CD14-positive monocyte (primary cell): ENCODE measurements around the gene MARCHF3. TPM values are rescaled to one million over a fixed set of nuclear protein-coding genes. Genes with fewer than 3 reads are reported as not detected.
"Not testable (repeated sequence)": the region's sequence is repeated elsewhere in the genome, so short reads cannot be mapped to it uniquely, and the experiment has no call there.

Experiments used
- DNase-seq, 3 donors: peaks; one replicate each; pipeline ENCODE4 v3.0.0-alpha.2; 2011 to 2022
- H2AFZ ChIP-seq: 2 replicates; pipeline ENCODE4 v1.6.0; 2012; ENCODE audit warnings: mild to moderate bottlenecking, low read depth, low read length, inconsistent platforms; ENCODE audit not compliant: insufficient read depth, poor library complexity, severe bottlenecking
- H3K27ac ChIP-seq, 2 donors: 1 replicate in 1 of 2; 2 replicates in 1 of 2; pipeline ENCODE4 v1.5.1; 2012 to 2013; ENCODE audit warnings: low read length in 2 of 2, control low read depth in 1 of 2, inconsistent platforms in 1 of 2, low read depth in 1 of 2, mild to moderate bottlenecking in 1 of 2
- H3K27me3 ChIP-seq, 2 donors: one replicate each; pipeline versions ENCODE4 v1.6.0 to v1.6.1; 2011 to 2013; ENCODE audit warnings: low read length in 2 of 2; ENCODE audit not compliant: control insufficient read depth in 2 of 2, insufficient read depth in 2 of 2
- H3K36me3 ChIP-seq, 2 donors: replicated peaks in 1 of 2; 1 replicate in 1 of 2; 2 replicates in 1 of 2; pipeline versions ENCODE4 v1.5.1 to v1.6.1; 2012 to 2013; ENCODE audit warnings: low read length in 2 of 2, control low read depth in 1 of 2, inconsistent platforms in 1 of 2, mild to moderate bottlenecking in 1 of 2; ENCODE audit not compliant: insufficient read depth in 2 of 2, control insufficient read depth in 1 of 2
- H3K4me1 ChIP-seq, 2 donors: 1 replicate in 1 of 2; 2 replicates in 1 of 2; pipeline versions ENCODE4 v1.5.1 to v1.6.1; 2012 to 2013; ENCODE audit warnings: low read length in 2 of 2, control low read depth in 1 of 2, inconsistent platforms in 1 of 2, mild to moderate bottlenecking in 1 of 2, moderate library complexity in 1 of 2; ENCODE audit not compliant: insufficient read depth in 2 of 2, control insufficient read depth in 1 of 2
- H3K4me2 ChIP-seq: replicated peaks from 2 replicates; pipeline ENCODE3; 2012; ENCODE audit warnings: low read length, moderate library complexity, mild to moderate bottlenecking; ENCODE audit not compliant: poor library complexity, severe bottlenecking; ENCODE audit errors: extremely low read depth
- H3K4me3 ChIP-seq, 3 experiments: fragments of 200-600 bp in 1 of 3; sonication (generic) in 1 of 3; replicated peaks in 1 of 3; 1 replicate in 2 of 3; 2 replicates in 1 of 3; pipeline ENCODE4 v1.5.1; 2011 to 2013; ENCODE audit warnings: low read length in 3 of 3, mild to moderate bottlenecking in 3 of 3, control low read depth in 2 of 3, low read depth in 2 of 3, inconsistent platforms in 1 of 3, moderate library complexity in 1 of 3
- H3K79me2 ChIP-seq: 2 replicates; pipeline ENCODE4 v1.6.0; 2012; ENCODE audit warnings: mild to moderate bottlenecking, control low read depth, inconsistent platforms, low read length, moderate library complexity; ENCODE audit not compliant: insufficient read depth
- H3K9ac ChIP-seq: 2 replicates; pipeline ENCODE4 v1.6.0; 2017; ENCODE audit warnings: low read length, mild to moderate bottlenecking; ENCODE audit not compliant: insufficient read depth, poor library complexity, severe bottlenecking
- H3K9me3 ChIP-seq, 2 donors: replicated peaks in 1 of 2; 1 replicate in 1 of 2; 2 replicates in 1 of 2; pipeline versions ENCODE4 v1.5.1 to v1.6.1; 2012 to 2013; ENCODE audit warnings: low read length in 2 of 2, control low read depth in 1 of 2; ENCODE audit not compliant: control insufficient read depth in 1 of 2, insufficient read depth in 1 of 2
- H4K20me1 ChIP-seq: 2 replicates; pipeline ENCODE4 v1.6.0; 2012; ENCODE audit warnings: mild to moderate bottlenecking, low read length, control low read depth, moderate library complexity; ENCODE audit not compliant: insufficient read depth
- H3K27ac Mint-ChIP-seq, 7 donors: one replicate each; pipeline ENCODE4 v1.8.0; 2020; ENCODE audit warnings: mild to moderate bottlenecking in 7 of 7, mixed read lengths in 7 of 7, moderate library complexity in 6 of 7, inconsistent platforms in 2 of 7
- H3K27me3 Mint-ChIP-seq, 3 donors: one replicate each; pipeline ENCODE4 v1.8.0; 2021 to 2022; ENCODE audit warnings: low read depth in 3 of 3, mild to moderate bottlenecking in 3 of 3, mixed read lengths in 3 of 3, moderate library complexity in 3 of 3, inconsistent platforms in 1 of 3
- H3K36me3 Mint-ChIP-seq, 2 donors: one replicate each; pipeline ENCODE4 v1.8.0; 2020; ENCODE audit warnings: mixed read lengths in 2 of 2, inconsistent platforms in 1 of 2, mild to moderate bottlenecking in 1 of 2
- H3K4me1 Mint-ChIP-seq: one replicate; pipeline ENCODE4 v1.8.0; 2020; ENCODE audit warnings: mild to moderate bottlenecking, mixed read lengths
- H3K4me3 Mint-ChIP-seq, 2 donors: one replicate each; pipeline ENCODE4 v1.8.0; 2020; ENCODE audit warnings: mild to moderate bottlenecking in 2 of 2, mixed read lengths in 2 of 2, moderate library complexity in 1 of 2
- H3K9me3 Mint-ChIP-seq, 7 donors: one replicate each; pipeline ENCODE4 v1.8.0; 2020 to 2022; ENCODE audit warnings: mixed read lengths in 7 of 7, mild to moderate bottlenecking in 6 of 7, moderate library complexity in 6 of 7, inconsistent platforms in 2 of 7
- CTCF ChIP-seq: fragments of 200-600 bp; IDR thresholded peaks from one replicate; pipeline ENCODE4 v1.8.0; 2022; ENCODE audit warnings: antibody characterized with exemption, mild to moderate bottlenecking
- WGBS: methylation state at CpG from one replicate; pipeline ENCODE4 v1.1.5; 2013; ENCODE audit warnings: missing lambda C conversion rate; ENCODE audit not compliant: insufficient coverage; 5-methylcytosine and 5-hydroxymethylcytosine counted together
- intact Hi-C, 2 donors: fragments of 100-400 bp; cut with micrococcal nuclease; formaldehyde crosslinking; loops; one replicate each; pipeline versions ENCODE4 v1.15.0 to v1.15.1; 2023
- polyA plus RNA-seq, 3 donors: library from polyadenylated mRNA; depleted of rRNA in 1 of 3; unstranded in 2 of 3; stranded (reverse) in 1 of 3; fragments of 300-500 nt in 2 of 3; fragments of >200 nt in 1 of 3; fragmentation: Illumina TruSeq in 2 of 3; gene quantifications; 1 replicate in 2 of 3; 2 replicates in 1 of 3; pipeline ENCODE4 v1.2.3, GENCODE V29; 2012 to 2021

Gene MARCHF3
- polyA plus RNA-seq, 3 donors, result 0.88 to 1.6 (median 0.96) TPM

- 90% methylated on average over 2 of the region's 5 CpGs for WGBS
- H3K4me1 Mint-ChIP-seq, result no peaks in the 10 kb centered on the region
Measured at GRCh38 chr5:126897851-126898630, 132.3 kb downstream of the MARCHF3 start.

GRCh38 chr5:126896170-126896702 lies 134.1 kb downstream of the MARCHF3 start:
- WGBS, result 100% methylated on average over 6 of the region's 9 CpGs
- H2AFZ ChIP-seq, result no peak overlapping the region
- no peaks in the 10 kb centered on the region for H3K9me3 ChIP-seq
- H3K36me3 Mint-ChIP-seq, result peaks cover 3 to 24% of the 10 kb centered on the region in 2 donors
- intact Hi-C loops, result no loop called here
- H3K4me3 ChIP-seq, result no peak overlapping the region
- no peak overlapping the region for H3K4me2 ChIP-seq
- no peaks in the 10 kb centered on the region for H3K79me2 ChIP-seq
- no peaks in the 10 kb centered on the region for H3K27me3 ChIP-seq
- no peak for DNase-seq
- peak overlapping the region in 2 of 7 donors; percentile 48 to 70 for H3K27ac Mint-ChIP-seq
- no peaks in the 10 kb centered on the region for H3K36me3 ChIP-seq
- H3K4me1 ChIP-seq, result no peaks in the 10 kb centered on the region
- no peaks in the 10 kb centered on the region for H4K20me1 ChIP-seq
- no peak overlapping the region for H3K9ac ChIP-seq
- H3K4me1 Mint-ChIP-seq, result no peaks in the 10 kb centered on the region
- peaks cover 4 to 20% (median 8%) of the 10 kb centered on the region in 7 donors for H3K9me3 Mint-ChIP-seq
- no peak overlapping the region for H3K4me3 Mint-ChIP-seq
- H3K27ac ChIP-seq, result no peak overlapping the region
- TF ChIP-seq CTCF, result no peak
- H3K27me3 Mint-ChIP-seq, result no peaks in the 10 kb centered on the region

More at GRCh38 chr5:126897851-126898630, 132.3 kb downstream of the MARCHF3 start:
- no peak overlapping the region for H3K9ac ChIP-seq
- Mint-ChIP-seq H3K27me3 (no peaks in the 10 kb centered on the region), H3K27ac (peak overlapping the region in 1 of 7 donors; percentile 59), H3K9me3 (peaks cover 4 to 16% (median 8%) of the 10 kb centered on the region in 7 donors), H3K36me3 (peaks cover 3 to 31% of the 10 kb centered on the region in 2 donors), H3K4me3 (no peak overlapping the region)
- DNase-seq, result no peak
- H3K4me3 ChIP-seq, result no peak overlapping the region
- no peak for TF ChIP-seq CTCF
- no peaks in the 10 kb centered on the region for H4K20me1 ChIP-seq
- no peak overlapping the region for H2AFZ ChIP-seq
- intact Hi-C loops, result no loop called here
- no peak overlapping the region for H3K27ac ChIP-seq
- peaks cover 0 to 6% of the 10 kb centered on the region in 2 donors for H3K36me3 ChIP-seq
- no peaks in the 10 kb centered on the region for H3K27me3 ChIP-seq
- H3K4me2 ChIP-seq, result no peak overlapping the region
- H3K79me2 ChIP-seq, result no peaks in the 10 kb centered on the region
- H3K9me3 ChIP-seq, result no peaks in the 10 kb centered on the region
- H3K4me1 ChIP-seq, result no peaks in the 10 kb centered on the region

GRCh38 chr5:126895712-126896111 lies 134.6 kb downstream of the MARCHF3 start:
- H3K79me2 ChIP-seq, H3K9ac ChIP-seq, H3K4me1 ChIP-seq, H3K4me3 ChIP-seq, H3K4me3 Mint-ChIP-seq, H3K4me2 ChIP-seq, H4K20me1 ChIP-seq, H3K4me1 Mint-ChIP-seq, H3K27me3 ChIP-seq, intact Hi-C loops, H2AFZ ChIP-seq, H3K9me3 ChIP-seq, H3K36me3 ChIP-seq, H3K27ac Mint-ChIP-seq, DNase-seq, H3K27ac ChIP-seq, H3K27me3 Mint-ChIP-seq: not testable (repeated sequence)
- Mint-ChIP-seq H3K9me3 (peaks cover 4 to 20% (median 8%) of the 10 kb centered on the region in 7 donors), H3K36me3 (peaks cover 3 to 24% of the 10 kb centered on the region in 2 donors)
- WGBS, result 97% methylated on average over 12 of the region's 14 CpGs
